Loucy (cell line): Measurements from ENCODE around the gene RIPK4.

Experiments
- H2AFZ ChIP-seq: fragments of 200-600 bp; sonication (generic); 2 replicates; pipeline ENCODE4 v1.6.0; 2016; ENCODE audit warnings: antibody characterized with exemption, mild to moderate bottlenecking, low read length, moderate library complexity
- H3F3A ChIP-seq: fragments of 200-600 bp; 2 replicates; pipeline ENCODE4 v1.6.0; 2016; ENCODE audit warnings: antibody characterized with exemption, low read depth, mild to moderate bottlenecking
- H3K27me3 ChIP-seq: fragments of 200-600 bp; sonication (generic); 2 replicates; pipeline ENCODE4 v1.6.1; 2014; ENCODE audit warnings: low read length, mild to moderate bottlenecking; ENCODE audit not compliant: insufficient read depth, poor library complexity, severe bottlenecking
- H3K36me3 ChIP-seq: fragments of 200-600 bp; sonication (generic); 2 replicates; pipeline ENCODE4 v1.6.1; 2016; ENCODE audit warnings: low read length; ENCODE audit not compliant: insufficient read depth
- H3K4me1 ChIP-seq: fragments of 200-600 bp; sonication (generic); 2 replicates; pipeline ENCODE4 v1.5.1; 2014; ENCODE audit warnings: low read length, mild to moderate bottlenecking; ENCODE audit not compliant: insufficient read depth, poor library complexity, severe bottlenecking
- H3K4me2 ChIP-seq: fragments of 200-600 bp; sonication (generic); 2 replicates; pipeline ENCODE4 v1.6.0; 2014; ENCODE audit warnings: antibody characterized with exemption, low read length, low read depth, mild to moderate bottlenecking; ENCODE audit not compliant: poor library complexity, severe bottlenecking
- H3K4me3 ChIP-seq: fragments of 200-600 bp; sonication (generic); 2 replicates; pipeline ENCODE4 v1.5.1; 2014; ENCODE audit warnings: low read length, mild to moderate bottlenecking, mixed read lengths; ENCODE audit not compliant: poor library complexity, severe bottlenecking
- H3K79me2 ChIP-seq: fragments of 200-600 bp; sonication (generic); 2 replicates; pipeline ENCODE4 v1.6.1; 2014; ENCODE audit warnings: low read length; ENCODE audit not compliant: insufficient read depth
- H3K9ac ChIP-seq: fragments of 200-600 bp; sonication (generic); 2 replicates; pipeline ENCODE4 v1.6.0; 2014; ENCODE audit warnings: mild to moderate bottlenecking, low read depth, low read length, moderate library complexity; ENCODE audit not compliant: poor library complexity, severe bottlenecking
- H3K9me2 ChIP-seq: fragments of 200-600 bp; sonication (generic); replicated peaks from 2 replicates; pipeline ENCODE4 v1.6.1; 2016; ENCODE audit warnings: low read depth, low read length, mixed read lengths
- H3K9me3 ChIP-seq: fragments of 200-600 bp; sonication (generic); 2 replicates; pipeline ENCODE4 v1.6.1; 2014; ENCODE audit warnings: mild to moderate bottlenecking, antibody characterized with exemption, low read length, low read depth; ENCODE audit not compliant: insufficient read depth
- H4K20me1 ChIP-seq: fragments of 200-600 bp; sonication (generic); 2 replicates; pipeline ENCODE4 v1.6.0; 2014; ENCODE audit warnings: antibody characterized with exemption, low read length, mild to moderate bottlenecking; ENCODE audit not compliant: insufficient read depth, poor library complexity, severe bottlenecking
- CTCF ChIP-seq: fragments of 200-600 bp; sonication (generic); conservative IDR thresholded peaks from 2 replicates; pipeline ENCODE4 v1.5.1; 2014; ENCODE audit warnings: mild to moderate bottlenecking, antibody characterized with exemption, low read length
- EZH2phosphoT487 ChIP-seq: fragments of 200-600 bp; IDR thresholded peaks from 2 replicates; pipeline ENCODE4 v1.6.1; 2018; ENCODE audit warnings: antibody characterized with exemption, mild to moderate bottlenecking, moderate library complexity, borderline replicate concordance

The RIPK4 gene

GRCh38 chr21:41780337-41781049 is 13.6 kb upstream of the RIPK4 start:
- Histone ChIP-seq H3K9me2 (no peaks in the 10 kb centered on the region), H3K4me3 (no peak overlapping the region), H3K4me2 (no peak overlapping the region), H3K9ac (no peak overlapping the region), H3K4me1 (peaks cover 41% of the 10 kb centered on the region), H4K20me1 (no peaks in the 10 kb centered on the region), H3K9me3 (no peaks in the 10 kb centered on the region), H3K79me2 (no peaks in the 10 kb centered on the region), H2AFZ (no peak overlapping the region), H3F3A (no peaks in the 10 kb centered on the region), H3K27me3 (no peaks in the 10 kb centered on the region), H3K36me3 (no peaks in the 10 kb centered on the region)
- no peak for TF ChIP-seq CTCF
- no peak for TF ChIP-seq EZH2phosphoT487

- Histone ChIP-seq H2AFZ (no peak overlapping the region), H4K20me1 (no peaks in the 10 kb centered on the region), H3K9ac (no peak overlapping the region), H3K79me2 (no peaks in the 10 kb centered on the region), H3K4me3 (no peak overlapping the region), H3F3A (no peaks in the 10 kb centered on the region), H3K4me2 (no peak overlapping the region), H3K9me3 (no peaks in the 10 kb centered on the region), H3K27me3 (no peaks in the 10 kb centered on the region), H3K36me3 (no peaks in the 10 kb centered on the region), H3K9me2 (no peaks in the 10 kb centered on the region), H3K4me1 (peaks cover 41% of the 10 kb centered on the region)
- TF ChIP-seq EZH2phosphoT487, result no peak
Observed at GRCh38 chr21:41779659-41780058, 12.8 kb upstream of the RIPK4 start.

- peaks cover 36% of the 10 kb centered on the region for H3K4me1 ChIP-seq
- no peak; the same call in 1 of the 2 replicates for TF ChIP-seq CTCF
- TF ChIP-seq EZH2phosphoT487, result no peak
- H3K36me3 ChIP-seq, result no peaks in the 10 kb centered on the region
- H3K9ac ChIP-seq, result no peak overlapping the region
- no peak overlapping the region for H3K4me2 ChIP-seq
- no peak overlapping the region for H3K4me3 ChIP-seq
- H3K27me3 ChIP-seq, result no peaks in the 10 kb centered on the region
- H3K9me3 ChIP-seq, result no peaks in the 10 kb centered on the region
- 0 out of 2 replicates have a peak overlapping the region, but pooled peaks have one; percentile 35 for H2AFZ ChIP-seq
- H4K20me1 ChIP-seq, result no peaks in the 10 kb centered on the region
- no peaks in the 10 kb centered on the region for H3K79me2 ChIP-seq
- no peaks in the 10 kb centered on the region for H3F3A ChIP-seq
- no peaks in the 10 kb centered on the region for H3K9me2 ChIP-seq
Observed at GRCh38 chr21:41778930-41779600, 12.2 kb upstream of the RIPK4 start.
